HG03108 (cell line): ENCODE measurements around the gene XRCC3.

Experiments used
- ATAC-seq: cut with Tn5 transposase; IDR thresholded peaks from one replicate; pipeline ENCODE4 v1.9.1; 2021; ENCODE audit warnings: moderate library complexity; ENCODE audit not compliant: unreplicated experiment

The XRCC3 gene

DNA sequence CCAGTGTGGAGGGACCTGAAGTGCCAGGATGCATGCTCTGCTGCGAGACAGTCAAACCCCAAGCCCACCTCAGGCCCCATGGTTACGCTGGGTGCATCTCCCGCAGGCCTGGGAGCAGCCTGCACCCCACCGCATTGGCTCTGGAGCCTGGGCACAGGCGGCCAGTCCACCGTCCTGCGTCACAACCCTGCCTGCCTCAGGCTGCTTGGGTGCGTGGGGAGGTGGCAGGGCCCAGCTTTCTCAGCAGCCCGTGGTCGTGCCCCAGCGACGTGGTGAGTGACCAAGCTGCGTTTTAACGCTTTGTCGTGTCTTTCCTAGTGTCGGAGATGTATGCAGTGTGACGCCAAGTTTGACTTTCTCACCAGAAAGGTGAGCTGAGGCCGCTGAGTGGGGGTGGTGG is 11.2 kb upstream of the XRCC3 start:
- ATAC-seq, result no peak

DNA sequence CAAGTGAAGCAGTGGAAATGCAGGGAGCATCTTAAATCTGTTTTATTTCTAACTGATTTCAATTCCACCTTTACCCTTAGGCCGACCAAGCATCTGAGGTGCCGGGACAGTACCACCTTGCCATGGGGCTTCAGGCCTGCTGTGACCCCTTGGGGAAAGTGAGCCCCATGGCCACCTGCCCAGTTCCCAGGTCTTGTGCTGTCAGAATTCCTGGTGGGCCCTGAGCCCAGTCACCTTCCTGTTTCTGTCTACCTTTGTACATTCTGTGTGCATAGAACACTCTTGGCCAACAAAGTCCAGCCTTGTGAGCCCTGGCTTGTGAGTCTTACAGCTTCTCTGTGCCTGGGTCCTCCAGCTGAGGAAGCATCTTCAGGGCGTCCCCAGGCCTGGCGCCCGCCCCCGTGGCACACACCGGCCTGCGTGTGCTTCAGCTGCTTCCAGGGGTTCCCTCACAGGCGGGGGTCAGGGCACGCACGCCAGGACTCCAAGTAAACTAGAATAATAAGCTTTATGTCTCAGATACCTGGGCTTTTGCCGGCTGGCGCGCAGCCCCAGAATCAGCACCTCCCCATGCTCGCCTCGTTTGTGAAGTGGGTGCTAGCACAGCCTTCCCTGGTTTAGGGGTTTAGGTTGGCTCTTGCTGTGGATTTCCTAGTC is 10.6 kb upstream of the XRCC3 start:
- no peak for ATAC-seq

DNA sequence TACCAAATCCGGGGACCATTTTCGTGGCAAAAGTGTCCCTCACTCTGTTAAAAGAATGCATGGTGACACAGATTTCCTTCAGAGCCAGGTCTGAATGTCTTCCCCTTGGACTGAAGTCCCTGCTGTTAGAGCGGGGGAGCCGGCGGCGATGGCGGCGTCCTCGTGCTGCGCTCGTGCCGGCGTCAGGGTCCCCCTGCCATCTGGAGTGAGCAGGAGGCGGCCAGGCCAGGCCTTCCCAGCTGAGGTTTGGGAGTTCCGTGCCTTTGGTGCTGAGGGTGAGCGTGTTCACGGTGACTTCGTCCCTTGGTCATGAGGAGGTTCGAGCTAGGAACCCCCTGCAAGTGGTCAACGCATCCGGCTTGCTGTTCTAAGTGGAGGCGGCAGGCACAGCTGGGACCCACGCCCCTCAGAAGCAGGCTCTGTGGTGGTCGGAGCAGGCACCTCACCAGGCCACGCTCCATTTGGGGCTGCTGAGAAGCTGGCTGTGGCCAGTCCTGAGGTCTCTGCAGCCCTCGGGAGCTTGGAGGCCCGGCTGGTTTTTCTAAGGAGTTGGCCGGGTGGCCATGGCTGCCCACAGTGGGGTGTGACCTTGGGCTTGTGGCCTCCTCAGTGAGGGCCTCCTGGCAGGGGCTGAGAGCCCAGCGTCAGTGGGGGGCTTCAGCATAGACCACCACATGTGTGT is 9.9 kb upstream of the XRCC3 start:
- ATAC-seq, result no peak

DNA sequence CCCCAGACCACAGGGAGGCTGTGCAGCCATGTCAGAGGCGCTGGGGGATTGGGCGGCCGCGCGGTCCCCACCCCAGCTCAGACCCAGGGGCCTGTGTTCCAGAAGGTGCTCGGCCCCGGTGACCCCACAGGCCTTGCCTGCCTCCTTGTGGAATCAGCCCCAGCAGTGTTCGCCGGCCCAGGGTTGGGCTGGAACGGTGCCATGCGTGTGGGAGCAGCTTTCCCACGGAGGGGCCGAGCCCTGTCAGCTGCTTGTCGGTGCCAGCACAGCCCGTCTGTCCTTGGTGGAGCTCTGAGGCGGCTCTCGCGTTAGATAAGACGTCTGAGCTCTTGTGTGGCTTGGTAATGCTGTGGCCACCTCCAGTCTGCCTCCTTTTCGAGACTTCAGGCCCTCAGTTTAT is 8.9 kb upstream of the XRCC3 start:
- ATAC-seq, result no peak

DNA sequence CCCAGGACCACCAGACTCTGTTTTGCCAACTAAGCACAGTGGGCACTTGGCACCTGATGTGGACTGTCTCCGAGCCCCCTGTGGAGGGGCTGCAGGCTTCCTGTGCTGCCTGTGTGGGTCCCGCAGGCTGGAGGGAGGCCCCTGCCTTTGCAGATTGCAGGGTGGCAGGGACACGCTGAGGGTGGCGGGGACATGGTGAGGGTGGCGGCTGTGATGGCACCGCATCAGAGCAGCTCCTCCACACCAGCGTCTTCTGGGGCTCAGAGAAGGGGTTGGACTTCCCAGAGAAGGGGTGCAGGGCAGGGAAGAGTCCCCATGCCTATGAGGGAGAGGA is 8.5 kb upstream of the XRCC3 start:
- no peak for ATAC-seq

DNA sequence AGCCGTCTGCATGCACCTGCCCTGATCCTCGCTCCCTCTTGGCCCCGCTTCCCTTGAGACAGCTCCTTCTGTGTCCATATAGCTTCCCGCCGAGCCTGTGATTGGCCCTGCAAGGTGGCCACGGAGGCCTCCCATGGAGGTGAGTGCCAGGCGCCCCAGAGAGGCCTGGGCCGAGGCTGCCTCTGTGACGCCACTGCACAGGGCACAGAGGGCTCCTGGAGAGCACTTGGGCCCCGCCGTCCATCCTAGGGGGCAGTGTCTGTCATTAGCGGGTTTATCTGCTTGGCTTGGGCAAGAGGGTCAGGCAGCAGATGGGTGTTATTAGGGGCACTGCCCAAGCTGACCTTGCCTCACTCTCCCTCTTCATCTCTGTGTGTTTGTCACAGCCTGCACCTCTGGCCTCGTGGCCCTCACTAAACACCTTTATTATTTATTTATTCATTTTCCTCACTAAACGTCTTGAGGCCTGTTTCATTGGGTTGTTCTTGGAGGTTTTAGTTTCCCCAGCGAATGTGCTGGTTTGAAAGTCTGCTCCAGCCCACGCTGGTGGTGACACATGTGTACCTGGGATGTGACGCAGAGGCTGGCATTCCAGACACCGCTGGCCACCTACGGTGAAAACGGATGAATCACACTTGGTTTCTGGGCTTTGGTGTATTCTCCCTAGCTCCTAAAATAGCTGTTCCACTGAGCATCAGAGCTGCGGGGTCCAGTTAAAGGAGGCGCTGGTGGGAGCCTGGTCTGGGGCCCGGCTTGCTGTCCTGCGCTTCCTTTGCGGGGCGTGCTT is 6.3 kb upstream of the XRCC3 start:
- no peak for ATAC-seq

DNA sequence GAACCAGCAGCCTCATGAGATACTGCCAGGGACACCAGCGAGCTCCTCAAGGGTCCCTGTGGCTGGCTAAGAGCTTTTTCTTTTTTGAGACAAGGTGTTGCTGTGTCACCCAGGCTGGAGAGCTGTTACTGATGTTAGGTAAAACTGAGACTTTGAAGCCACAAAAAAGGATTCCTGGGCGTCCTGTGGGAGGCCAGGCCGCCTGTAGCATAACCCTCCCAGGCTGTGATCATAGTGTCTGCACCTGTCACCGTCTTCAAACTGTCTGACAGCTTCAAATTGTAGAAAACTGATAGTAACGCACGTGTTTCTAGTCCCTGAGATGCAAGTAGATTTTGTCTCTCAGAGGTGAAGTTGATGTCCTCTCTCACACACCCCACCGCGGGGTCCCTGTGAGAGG is 4.5 kb upstream of the XRCC3 start:
- no peak for ATAC-seq

DNA sequence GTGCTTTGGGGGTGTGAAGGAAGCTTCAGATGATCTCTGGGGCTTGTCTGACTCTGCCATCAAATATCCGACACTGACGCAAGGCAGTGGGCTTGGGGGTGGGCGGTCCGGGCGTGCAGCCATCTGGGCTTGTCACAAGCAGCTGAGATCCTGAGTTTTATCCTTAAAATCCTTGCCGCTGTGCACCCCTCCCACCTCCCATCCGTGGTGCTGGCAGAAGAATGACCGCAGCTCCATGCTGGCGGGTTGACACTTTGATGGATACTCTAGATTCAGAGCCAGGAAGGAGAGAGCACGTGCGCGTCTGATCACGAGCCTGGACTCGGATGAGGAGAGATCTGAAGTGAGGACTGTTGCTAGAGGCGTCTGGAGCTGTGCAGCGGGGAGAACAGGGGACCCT is 3.3 kb upstream of the XRCC3 start:
- no peak for ATAC-seq

DNA sequence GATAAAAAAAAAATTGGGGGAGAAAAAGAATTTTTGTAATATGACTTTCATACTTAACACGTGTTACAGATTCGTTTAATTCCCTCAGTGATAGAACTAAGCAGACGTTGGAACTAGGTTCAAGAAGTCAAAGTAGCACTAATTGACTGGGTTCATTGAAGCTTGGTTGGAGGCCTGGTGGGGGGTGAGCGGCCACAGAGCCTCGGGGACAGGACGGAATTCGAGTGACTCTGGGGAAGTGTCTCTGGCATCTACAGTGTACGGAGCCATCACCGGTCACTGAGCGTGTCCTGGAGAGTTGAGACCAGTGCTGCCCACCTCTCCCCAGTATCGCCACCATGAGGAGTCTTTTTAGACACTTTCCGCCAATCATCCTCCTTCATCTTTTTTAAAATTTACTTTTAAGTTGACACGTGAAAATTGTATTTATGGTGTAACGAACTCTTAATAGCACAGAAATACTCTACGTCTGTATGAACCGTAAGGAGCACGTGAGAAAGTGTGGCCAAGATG is 1.7 kb upstream of the XRCC3 start:
- ATAC-seq, result no peak

DNA sequence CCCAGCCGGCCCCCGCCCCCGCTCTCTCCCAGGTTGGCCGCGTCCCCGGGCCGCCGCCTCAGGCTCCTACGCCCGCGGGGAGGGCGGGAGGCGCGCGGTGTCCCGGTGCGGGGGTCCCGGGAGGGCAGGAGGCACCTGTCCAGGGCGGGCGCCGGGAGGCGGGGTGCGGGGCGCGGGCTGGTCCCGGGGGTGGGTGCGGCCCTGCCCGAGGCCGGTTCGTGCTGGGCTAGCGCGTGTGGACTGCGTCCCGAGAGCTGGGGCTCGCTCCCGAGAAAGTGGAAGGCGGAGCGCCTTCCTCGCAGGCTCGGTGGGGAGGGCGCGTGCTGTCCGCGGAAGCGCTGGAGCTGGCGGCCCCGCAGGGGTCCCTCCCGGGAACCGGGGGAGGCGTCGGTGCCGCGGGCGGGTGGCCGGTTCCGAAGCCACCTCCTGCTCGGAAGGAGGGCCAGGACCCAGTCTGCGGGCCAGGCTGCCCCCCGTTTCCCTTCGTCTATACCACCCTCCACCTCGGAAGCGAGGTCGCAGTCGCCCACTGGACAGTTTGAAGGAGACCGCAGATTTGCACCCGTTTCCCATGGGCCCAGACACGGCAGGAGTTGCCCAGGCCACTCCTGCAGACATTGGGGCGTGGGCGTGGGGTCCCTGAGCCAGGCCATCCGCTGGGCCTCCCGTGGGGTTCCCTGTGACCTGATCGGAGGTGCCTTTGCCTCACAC is 995 bp upstream of the XRCC3 start:
- ATAC-seq, result no peak

DNA sequence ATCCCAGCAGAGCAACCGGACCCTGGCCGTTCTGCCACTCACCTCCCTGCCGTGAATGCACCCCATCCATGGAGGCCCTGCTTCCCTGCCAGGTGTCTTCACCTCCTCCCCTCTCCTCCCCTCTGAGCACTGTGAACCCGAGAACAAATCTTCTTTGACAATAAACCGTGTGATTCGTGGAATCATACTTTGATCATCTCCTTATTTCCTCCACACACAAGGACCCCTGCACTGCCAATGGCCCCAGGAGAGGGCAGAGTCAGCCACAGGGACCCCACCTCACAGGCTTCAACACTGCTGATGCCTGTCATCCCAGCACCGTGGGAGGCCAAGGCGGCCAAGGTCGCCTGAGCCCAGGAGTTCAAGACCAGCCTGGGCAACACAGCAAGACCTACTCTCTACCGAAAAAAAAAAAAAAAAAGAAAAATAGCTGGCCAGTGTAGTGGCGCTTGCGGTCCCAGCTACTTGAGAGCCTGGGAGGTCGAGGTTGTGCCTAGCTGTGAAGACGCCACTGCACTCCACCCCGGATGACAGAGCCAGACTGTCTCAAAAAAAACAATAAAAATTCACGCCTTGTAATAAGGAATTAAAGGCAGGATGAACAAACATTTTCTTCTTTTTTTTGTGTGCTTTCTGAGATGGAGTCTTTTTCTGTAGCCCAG is 1.1 kb downstream of the XRCC3 start:
- no peak for ATAC-seq

DNA sequence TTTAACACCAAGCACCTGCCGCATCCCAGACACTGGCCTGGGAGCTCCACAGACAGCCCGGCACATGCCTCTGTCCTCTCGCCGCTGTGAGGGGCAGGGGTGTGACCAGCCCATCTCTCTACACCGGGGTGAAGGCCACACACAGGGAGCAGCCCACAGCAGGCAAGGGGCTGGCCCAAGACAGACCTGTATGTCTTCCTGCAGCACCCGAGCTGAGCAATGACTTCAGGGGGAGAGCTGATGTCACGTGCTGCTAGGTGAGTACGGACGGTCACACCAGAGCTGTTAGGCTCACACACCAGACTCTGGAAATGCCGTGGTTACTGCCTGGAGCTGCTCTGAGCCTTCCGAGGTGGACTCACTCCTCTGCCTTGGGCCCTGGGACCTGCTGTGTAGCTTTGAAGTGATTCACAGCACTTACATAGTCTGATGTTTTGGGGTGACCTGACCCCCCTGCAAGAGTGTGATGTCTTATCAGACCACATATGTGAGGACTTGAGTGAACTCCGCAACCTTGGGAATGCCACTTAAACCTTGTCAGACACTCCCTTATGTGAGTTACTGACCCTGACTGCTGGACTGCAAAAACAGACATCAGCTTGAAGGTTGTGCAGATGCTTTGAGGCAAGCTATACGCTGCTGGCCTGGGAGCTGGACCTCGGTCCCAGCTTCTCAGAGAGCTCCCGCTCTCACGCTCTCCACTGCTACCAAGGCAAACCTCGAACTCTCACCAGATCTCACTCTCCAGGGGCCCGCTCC is 1.8 kb downstream of the XRCC3 start:
- ATAC-seq, result no peak

DNA sequence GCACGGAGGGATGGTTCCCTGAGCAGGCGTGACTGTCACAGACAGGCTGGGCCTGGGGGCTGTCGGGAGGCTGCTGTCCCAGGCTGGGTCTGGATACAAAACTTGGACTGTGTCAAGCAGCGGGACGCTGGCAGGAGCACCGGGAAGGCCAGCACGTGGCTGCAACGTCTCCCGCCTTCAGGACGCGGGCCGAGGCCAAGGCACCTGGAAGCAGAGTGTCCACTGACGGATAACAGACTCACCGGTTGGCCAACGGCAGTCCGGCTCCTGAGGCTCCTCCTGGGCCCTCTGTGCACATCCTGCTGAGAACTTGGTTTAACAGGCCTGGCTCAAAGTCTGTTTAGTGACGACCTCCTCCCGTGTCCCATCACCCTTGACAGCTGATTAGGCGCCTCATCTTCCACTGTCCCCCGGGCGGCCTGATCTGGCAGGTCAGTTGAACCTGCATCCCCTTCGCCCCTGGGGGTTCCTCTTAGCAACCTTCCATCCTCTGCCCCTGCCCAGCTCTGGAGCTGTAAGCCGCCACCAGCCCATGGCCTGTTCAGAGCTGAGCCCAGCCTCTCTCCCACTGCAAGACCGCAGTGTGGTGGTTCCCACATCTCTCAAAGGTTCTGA is 2.5 kb downstream of the XRCC3 start:
- no peak for ATAC-seq

DNA sequence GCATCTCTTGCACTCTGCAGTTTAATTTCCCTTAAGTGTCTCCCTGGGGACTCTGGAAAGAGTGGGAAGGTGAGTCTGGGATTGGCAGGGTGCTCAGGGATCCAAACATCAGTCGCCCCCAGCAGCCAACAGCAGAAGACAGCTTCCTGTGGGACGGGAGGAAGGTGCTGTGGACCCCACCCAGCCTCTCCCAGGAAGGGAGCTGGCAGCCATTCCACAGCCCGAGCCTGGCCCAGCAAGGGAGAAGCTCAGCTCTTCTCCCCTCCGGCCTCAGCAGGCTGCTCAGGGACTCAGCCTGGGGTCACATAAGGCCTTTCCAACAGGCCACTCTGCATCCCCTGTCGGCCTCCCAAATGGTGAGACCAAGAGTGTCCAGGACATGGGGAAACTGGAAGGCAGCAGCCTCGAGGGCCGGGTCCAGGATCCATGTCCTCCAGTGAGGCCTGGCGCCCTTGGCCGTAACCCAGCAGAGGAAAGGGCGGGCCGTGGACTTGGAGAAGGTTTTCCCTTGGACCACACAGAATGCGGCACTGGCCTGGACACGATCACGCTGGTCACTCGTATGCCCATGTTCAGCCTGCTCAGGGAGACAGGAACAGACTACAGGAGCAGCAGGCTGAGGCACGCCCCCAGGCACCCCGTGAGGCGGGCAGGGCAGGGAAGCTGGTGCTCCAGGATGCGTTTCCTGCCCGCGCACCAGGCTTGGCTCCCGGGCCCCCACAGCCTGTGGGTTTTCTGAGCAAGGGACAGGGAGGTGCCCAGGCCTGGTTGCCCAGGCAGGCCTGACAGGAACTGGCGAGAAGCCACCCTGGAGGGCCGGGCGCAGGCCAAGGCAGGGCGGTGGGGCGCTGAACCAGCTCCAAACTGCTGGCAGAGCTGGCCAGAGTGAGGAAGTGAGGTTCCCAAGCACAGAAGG is 3.5 kb downstream of the XRCC3 start:
- ATAC-seq, result no peak

DNA sequence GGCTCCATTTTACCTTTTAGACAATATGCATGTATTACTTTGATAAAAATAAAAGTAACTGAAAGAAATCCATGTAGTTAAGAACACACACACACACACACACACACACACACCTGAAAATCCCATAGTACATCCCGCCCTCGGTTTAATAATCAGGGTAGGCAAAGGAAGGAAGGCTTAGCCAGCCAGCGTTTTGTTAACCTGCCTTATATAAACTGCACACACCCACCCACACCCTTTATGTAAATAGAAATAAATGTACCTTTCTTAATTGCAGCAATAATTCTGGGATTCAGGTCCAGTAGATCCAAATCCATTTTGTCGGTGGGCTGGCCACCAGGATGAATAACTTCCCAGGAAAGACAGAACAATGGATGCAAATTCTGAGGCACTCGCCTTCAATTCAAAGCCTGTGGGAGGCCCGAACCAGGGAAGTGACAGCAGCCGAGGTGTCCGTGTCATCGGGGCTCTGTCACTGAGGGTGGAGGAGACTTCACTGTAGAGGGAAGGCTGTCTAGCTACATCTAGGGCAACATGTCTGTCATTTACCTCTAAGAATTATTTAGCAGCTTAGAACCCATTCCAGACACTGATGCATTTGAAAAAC is 4.4 kb downstream of the XRCC3 start:
- no peak for ATAC-seq

DNA sequence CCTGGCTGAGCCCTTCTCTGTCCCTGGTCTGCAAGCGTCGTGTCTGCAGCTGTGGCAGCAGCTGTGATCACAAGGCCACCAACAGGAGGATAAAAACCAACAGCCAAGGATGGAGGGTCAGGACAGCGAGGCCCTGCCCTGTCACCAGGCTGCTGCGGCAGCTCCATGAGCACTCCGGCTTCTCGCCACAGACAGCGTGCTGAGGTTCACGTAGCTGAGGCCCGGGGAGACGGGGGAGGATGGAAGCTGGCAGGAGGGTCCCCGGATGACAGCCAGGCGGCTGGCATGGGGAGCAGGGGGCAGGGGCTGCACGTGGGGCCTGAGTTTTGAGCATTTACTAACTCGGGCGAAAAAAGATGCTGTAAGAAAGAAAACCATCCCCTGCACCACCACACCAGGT is 5.4 kb downstream of the XRCC3 start:
- no peak for ATAC-seq

DNA sequence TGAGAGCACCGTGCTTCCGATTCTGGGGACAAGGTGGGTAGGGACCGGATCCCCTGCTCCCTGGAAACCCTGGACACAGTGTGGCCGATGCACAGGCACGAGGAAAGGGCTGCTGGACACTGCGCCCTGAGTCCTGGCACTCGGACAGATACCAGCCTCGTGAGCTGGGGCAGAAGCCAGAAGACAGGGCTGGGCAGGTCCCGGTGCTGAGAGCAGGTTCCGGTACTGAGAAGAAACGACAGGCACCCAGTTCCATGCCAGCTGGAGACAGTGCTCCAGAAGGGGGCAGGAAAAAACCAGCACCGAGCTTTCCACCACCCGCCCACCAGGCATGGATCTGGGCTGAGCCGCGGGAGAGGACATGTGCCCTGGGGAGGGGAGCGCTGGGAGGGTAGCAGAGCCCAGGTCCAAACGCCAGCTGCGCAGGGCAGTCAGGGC is 6.5 kb downstream of the XRCC3 start:
- no peak for ATAC-seq
